HG03060 (cell line): ENCODE results near the gene RAMP3.

ENCODE experiments used
- ATAC-seq: cut with Tn5 transposase; IDR thresholded peaks from one replicate; pipeline ENCODE4 v1.9.1; 2021; ENCODE audit warnings: low read depth, moderate number of reproducible peaks; ENCODE audit not compliant: unreplicated experiment

Gene RAMP3

DNA sequence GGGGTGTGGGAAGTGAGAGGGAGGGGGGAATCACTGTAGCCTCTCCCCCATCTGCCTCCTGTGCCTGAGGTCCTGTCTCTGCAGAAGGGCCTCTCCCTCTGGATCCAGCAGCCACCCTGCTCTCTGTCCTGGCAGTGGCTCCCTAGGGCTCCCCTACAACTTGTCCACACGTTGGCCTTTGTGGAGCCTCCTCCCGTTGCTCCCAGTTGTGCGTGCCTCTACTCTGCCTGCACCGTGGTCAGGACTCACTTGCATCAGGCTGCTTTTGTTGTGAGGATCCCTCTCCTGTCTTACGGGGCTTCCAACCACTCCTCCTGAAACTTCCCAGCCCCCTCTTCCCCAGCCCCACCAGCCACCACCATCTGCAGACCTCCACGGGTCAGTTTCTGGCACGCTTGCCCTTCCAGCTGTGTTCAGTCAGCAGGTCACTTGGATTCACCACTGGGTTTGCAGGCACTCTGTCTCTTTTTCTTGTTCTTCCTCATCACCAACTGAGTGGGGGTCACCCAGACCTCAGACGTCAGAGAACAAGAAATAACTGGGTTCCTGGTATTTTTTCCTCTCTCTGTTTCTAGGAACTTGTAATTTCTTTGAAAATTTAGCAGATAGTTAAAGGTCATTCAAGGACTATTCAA, 62.3 kb downstream of the RAMP3 start:
- ATAC-seq: no peak

DNA sequence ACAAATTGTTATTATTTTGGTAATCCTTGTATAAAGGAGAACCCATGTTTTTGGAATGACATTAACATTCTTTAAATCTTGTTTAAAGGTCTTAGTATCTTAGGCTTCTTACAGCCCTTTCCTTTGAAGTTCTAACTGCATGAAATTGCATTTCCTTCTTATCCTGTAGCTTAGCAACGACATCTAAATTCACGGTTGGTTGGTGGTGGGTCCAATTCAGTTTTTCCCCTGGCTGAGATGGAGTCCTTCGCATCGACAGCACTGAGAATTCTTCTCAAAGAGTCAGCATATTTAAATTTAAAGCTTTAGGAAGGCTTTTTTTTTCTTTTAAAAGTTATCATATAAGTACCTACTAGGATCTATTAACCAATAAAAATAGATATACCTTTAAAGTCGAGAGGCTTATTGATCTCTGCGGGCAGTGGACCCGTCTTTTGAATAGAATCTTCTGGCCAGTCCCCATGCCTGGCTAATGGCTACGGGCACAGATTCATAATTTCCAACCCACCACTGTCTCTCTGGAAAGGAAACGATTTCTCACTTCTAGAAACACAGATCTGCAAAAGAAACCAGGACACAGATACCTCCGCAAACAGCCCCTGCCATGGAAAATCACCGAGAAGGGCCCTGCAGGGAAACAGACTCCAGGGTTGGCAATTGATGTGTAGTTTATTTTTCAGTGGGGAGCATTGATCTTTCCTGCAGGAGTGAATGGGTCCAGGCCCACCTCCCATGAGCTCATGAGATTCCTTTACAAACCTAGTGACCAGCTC, 63.4 kb downstream of the RAMP3 start:
- no peak for ATAC-seq

DNA sequence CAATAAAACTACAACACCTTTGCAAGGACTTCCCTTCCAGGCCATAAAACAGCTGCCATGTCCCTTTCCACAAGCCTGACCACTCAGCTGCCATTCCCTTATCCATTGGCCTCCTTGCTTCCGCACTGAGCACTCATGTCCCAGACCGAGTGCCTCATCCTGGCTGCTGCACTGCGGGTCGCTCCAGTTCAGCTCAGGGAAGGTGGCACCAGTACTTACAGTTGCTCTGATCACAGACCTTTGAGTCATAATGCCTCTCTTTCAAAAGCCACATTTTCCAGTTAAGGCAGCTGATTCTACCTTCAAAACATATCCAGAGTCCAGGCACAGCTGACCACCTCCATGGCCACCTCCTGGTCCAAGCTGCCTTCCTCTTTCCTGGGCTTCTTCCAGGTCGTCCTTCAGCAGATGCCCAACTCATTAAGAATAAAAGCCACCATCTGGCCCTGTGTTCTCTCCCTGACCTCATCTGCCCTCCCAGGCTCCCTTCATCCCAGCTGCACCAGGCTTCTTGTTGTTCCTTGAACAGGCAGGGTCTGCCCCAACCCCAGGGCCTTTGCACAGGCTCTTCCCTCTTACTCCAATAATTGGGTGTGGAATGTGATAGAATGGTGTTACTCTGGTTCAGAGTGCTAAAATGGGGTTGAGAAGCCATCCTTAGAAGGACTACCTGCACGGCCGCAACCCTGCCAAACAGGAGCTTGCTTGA, 64.5 kb downstream of the RAMP3 start:
- ATAC-seq: no peak

DNA sequence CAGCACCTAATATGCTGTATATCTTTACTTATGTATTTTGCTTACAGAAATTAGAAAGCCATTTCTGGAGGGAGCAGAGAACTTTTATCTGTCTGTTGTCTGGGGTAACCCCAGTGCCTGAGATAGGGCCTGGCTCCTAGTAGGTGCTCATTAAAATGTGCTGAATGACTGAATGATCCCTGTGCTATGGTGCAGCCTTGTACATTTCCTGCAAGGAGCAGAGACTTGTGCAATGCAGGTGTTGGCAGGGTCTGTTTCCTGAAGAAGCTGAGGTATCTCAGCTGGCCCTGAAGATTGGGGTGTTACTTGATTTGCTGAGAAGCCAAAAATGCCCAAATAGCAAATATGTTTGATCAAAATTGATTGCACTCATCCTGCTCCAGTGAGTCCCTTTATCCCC, 65.5 kb downstream of the RAMP3 start:
- no peak for ATAC-seq

DNA sequence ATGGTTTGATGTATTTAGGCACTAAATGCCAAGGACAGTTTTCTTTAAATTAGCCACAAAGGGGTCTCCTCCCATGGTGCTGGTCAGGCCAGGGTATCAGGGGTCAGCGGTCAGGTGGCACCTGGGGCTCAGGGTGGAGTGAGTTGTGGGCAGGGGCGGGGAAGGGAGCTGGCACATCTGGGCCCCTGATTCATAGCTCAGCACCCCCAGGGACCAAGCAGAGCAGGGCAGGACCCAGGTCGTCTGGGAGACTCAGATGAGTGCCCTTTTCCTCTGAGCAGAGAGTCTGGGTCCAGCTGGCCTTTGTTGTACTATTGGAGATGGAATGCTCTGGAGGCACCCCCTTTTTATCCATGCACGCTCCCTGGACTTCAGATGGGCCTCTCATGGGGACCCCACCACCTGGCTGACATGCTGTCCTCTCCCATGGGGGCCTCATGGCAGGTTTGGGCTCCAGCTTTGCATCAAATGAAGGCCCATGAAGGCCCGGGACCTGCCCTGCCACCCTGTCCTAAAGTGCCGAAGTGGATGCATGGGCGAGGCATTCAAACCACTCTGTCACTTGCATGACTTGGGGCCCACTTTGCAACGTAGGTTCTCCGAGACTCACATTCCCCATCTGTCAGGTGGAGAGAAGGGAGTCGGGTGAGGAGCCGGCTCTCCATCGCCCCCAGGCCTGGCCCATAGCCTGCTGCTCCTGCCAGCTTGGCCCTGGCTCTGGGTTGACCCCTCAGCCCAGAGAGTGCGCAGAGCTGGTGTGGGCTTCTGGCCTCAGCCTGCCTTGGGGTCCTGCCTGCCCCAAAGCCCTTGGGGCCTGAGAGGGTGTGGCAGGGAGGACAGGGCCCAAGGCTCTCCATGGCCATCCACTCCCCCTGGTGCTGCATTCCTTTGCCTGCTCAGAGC, 66.4 kb downstream of the RAMP3 start:
- ATAC-seq: no peak

DNA sequence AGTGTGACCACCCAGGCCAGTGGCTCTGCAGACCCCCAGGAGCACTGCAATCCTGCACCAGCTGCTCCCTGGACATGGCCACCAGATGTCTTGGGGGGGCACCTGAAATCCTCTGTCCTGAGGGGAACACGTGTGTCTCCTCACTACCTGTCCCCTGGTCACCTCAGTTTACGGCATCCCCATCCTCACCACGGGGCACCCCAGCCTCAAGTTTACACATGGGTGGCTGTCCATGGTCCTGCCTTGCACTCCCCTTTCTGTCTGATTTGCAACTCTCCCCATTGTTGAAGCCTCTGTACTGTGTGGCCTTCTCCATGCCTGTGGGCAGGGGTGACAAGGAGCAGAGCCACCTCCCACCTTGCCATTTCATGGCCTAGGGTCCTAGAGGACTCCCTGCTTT, 67.2 kb downstream of the RAMP3 start:
- no peak for ATAC-seq

DNA sequence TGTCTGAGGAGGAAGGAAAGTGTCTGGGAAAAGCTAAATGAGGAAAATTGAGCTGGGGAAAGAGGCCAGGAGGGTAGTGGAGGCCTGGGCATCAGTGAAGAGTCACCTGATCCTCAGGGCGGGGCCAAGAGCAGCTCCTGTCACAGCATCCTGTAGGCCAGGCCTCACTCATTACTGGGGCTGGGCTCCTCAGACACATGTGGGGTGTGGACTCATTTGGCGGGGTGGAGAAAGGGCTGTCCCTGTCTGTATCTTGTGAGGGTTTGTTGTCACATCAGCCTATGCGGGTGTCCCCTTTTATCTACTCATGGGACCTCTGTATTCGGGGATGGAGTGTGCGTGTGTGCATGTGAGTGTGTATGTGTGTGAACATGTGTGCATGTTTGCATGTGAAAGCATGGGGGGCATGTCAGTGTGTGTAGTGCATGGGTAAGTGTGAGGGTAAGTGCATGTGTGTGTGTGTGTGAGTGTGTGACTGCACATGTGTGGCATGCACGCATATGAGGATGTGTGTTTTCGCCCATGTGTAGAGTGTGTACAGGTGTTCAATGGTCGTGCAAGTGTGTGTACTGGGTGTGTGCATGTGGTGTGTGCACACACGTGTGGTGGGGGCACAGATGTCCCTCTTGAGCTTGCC, 67.8 kb downstream of the RAMP3 start:
- ATAC-seq: no peak

DNA sequence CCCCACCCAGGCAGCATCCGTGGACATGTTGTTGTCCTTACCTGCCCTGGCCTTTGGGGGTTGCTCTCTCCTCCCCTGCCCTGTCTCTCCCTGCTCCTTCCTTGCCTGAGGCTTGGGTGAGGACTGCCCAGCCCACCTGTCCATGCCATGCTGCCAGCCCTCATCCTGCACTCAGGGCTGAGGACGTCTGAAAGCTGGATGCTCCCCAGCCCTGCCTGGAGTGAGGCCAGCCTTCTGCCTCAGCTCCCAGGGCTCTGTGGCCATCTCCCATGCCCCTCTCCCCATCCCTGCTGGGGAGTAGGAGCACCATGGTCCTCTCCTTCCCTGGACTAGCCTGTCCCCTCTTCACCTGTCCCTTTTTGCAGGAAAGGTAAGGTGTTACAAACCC, 68.4 kb downstream of the RAMP3 start:
- ATAC-seq: no peak

DNA sequence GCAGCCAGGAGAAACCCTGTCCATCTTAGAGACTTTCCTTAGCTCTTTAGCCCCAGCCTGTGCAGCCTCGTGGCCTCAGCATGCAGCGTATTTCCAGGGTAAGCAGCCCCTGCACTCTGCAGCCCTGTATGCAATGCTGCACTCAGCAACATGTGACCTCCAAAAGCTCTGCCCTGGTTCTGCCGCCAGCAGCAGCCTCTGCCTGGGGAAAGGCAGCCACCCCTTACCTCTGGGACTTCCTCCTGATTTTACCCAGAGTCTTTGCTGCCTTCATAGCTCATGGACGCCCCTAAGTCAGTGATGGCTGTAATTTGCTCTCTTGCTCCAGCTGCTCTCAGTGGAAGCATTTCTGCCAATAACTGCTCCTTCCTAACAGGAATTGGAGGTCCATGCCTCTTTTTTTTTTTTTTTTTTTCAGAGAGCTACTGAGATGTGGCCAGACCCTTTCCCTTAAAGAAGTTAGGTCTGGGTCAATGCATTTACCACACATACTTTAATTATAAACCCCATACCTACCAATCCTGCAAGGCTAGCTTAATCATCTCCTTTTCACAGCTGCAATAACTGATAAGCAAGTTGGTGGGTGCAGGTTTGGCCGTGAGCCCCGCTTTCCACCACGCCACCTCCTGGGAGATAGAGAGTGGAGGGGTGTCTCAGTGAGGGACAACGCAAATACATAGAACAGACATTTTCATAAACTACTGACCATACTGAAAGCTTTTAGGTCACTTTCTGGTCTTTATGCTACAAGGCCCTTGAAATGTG, 71.7 kb downstream of the RAMP3 start:
- ATAC-seq: no peak

DNA sequence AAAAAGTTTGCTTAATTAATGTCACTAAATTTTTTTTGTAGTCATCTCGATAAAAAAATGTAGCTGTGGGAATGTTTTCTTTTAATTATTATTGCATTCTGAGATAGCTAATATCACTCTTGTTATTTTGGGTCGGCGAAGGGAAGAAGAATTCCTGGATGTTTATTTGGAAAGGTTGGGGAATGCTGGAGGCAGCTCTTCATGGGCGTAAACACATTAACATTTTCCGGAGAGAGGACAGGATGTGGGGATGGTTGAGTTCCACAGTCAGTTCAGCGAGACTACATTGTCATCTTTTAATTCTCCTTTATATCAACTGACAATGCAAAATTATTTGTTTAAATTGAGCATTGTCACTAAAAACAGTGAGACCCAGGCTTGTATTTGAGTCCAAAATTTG, 72.5 kb downstream of the RAMP3 start:
- no peak for ATAC-seq

DNA sequence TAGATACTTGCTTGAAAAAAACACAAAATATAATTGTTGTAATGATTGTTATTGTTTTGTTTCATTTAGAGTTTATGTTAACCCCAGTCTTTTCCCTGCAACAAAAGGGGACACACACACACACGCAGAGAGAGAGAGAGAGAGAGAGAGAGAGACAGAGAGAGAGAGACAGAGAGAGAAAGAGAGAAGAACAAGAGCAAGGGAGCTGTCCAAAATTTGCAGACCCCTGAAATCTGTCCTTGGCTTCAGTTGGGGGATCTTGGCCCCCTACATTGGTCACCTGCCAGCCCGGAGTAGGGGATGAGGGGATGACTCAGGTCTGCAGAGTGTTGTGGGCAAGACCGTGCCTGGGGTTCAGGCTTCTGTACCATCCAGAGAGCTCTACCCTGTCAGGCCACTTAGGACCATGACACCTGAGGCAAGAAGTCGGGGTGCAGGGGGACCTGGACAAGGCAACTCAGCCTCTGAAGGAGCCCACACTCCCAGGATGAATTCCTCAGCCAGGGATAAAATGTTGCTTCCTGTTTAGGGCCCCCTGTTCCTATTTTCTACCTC, 73.1 kb downstream of the RAMP3 start:
- no peak for ATAC-seq

DNA sequence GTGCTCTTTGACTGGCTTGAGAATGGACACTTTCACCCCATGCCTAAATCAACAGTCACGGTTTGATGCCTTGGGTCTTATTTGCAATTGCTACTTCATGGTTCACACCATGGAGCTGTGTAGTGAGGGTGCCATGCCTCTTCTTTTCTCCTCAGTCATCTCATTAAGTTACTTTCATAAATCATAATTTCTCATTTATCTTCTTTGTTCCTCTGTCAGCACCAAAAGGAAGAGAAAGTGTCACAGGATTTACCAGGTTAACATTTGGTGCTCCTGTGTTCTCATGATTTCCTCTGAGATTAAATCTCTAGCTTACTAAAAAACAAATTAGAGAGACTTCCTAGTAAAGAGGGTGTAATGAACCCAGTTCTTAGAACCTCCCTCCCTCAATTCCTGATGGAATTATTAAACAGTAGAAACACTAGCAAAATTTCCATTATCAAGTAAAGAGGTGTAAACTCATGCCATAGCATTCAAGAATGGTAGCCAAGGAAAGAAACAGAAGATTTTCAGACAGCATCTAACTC, 75.7 kb downstream of the RAMP3 start:
- ATAC-seq: no peak
